HEK293 (cell line): ENCODE data around the gene TET2.

Experiments used
- KLF9 ChIP-seq: fragments of 450-650 bp; formaldehyde crosslinking; IDR thresholded peaks from 2 replicates; pipeline ENCODE4 v1.5.1; 2016; ENCODE audit warnings: missing biosample characterization, missing genetic modification characterization, low read depth
- PBX3 ChIP-seq: sonication (generic); formaldehyde crosslinking; IDR thresholded peaks from 2 replicates; pipeline ENCODE4 v1.8.1; 2022; ENCODE audit warnings: mild to moderate bottlenecking, moderate library complexity, missing genetic modification reagents
- ZNF19 ChIP-seq: fragments of 450-650 bp; formaldehyde crosslinking; IDR thresholded peaks from 2 replicates; pipeline ENCODE4; 2016; ENCODE audit warnings: missing biosample characterization, missing genetic modification characterization, low read depth
- ZNF280C ChIP-seq: fragments of 450-650 bp; formaldehyde crosslinking; IDR thresholded peaks from 2 replicates; pipeline ENCODE4 v1.5.1; 2016; ENCODE audit warnings: missing biosample characterization, missing genetic modification characterization
- ZNF747 ChIP-seq: fragments of 450-650 bp; formaldehyde crosslinking; IDR thresholded peaks from 2 replicates; pipeline ENCODE4 v1.5.1; 2016; ENCODE audit warnings: missing biosample characterization, missing genetic modification characterization
- TF ChIP-seq, protein P1 (sequence below): fragments of 450-650 bp; formaldehyde crosslinking; IDR thresholded peaks from 2 replicates; pipeline ENCODE4 v1.5.1; 2016; ENCODE audit warnings: missing biosample characterization, missing genetic modification characterization

- TF ChIP-seq PBX3 (CRISPR knock-in tag) = no peak
- TF ChIP-seq ZNF747 (tag by site-specific recombination) = no peak
- no peak for TF ChIP-seq ZNF19 (tag by site-specific recombination)
- TF ChIP-seq KLF9 (tag by site-specific recombination) = no peak
- TF ChIP-seq, protein P1, sequence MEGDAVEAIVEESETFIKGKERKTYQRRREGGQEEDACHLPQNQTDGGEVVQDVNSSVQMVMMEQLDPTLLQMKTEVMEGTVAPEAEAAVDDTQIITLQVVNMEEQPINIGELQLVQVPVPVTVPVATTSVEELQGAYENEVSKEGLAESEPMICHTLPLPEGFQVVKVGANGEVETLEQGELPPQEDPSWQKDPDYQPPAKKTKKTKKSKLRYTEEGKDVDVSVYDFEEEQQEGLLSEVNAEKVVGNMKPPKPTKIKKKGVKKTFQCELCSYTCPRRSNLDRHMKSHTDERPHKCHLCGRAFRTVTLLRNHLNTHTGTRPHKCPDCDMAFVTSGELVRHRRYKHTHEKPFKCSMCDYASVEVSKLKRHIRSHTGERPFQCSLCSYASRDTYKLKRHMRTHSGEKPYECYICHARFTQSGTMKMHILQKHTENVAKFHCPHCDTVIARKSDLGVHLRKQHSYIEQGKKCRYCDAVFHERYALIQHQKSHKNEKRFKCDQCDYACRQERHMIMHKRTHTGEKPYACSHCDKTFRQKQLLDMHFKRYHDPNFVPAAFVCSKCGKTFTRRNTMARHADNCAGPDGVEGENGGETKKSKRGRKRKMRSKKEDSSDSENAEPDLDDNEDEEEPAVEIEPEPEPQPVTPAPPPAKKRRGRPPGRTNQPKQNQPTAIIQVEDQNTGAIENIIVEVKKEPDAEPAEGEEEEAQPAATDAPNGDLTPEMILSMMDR (tag by site-specific recombination) = no peak
- no peak for TF ChIP-seq ZNF280C
Measured at GRCh38 chr4:105107095-105107856, 39.4 kb upstream of the TET2 start.
